Measurements from ENCODE around the gene KRT15.

The KRT15 gene

GRCh38 chr17:41518789-41519449, at the start of gene KRT15:
KRT15 (minus strand) TSS chr17:41518890; CDS start chr17:41518827, 63 bp downstream.
- no peak for DNase-seq (ENCODE audit: low read depth)

GRCh38 chr17:41567317-41567716, 48.6 kb upstream of the KRT15 start:
- DNase-seq (ENCODE audit: low read depth) = no peak

- DNase-seq (ENCODE audit: low read depth) = no peak
These were observed 46.6 kb upstream of the KRT15 start for GRCh38 chr17:41565338-41565737.

GRCh38 chr17:41563607-41564170, 45.0 kb upstream of the KRT15 start:
- DNase-seq (ENCODE audit: low read depth) = no peak

- DNase-seq (ENCODE audit: low read depth) = no peak
These were observed 42.9 kb upstream of the KRT15 start for GRCh38 chr17:41561554-41561953.

- DNase-seq (ENCODE audit: low read depth) = no peak
These were observed 40.9 kb upstream of the KRT15 start for GRCh38 chr17:41559548-41559947.

GRCh38 chr17:41556931-41557330, 38.2 kb upstream of the KRT15 start:
- no peak for DNase-seq (ENCODE audit: low read depth)

GRCh38 chr17:41556306-41556705, 37.6 kb upstream of the KRT15 start:
- DNase-seq (ENCODE audit: low read depth) = no peak

- no peak for DNase-seq (ENCODE audit: low read depth)
These were observed 36.6 kb upstream of the KRT15 start for GRCh38 chr17:41555105-41555887.

- no peak for DNase-seq (ENCODE audit: low read depth)
These were observed 35.4 kb upstream of the KRT15 start for GRCh38 chr17:41553987-41554680.

GRCh38 chr17:41553176-41553575, 34.5 kb upstream of the KRT15 start:
- DNase-seq (ENCODE audit: low read depth) = no peak

GRCh38 chr17:41552455-41552854, 33.8 kb upstream of the KRT15 start:
- no peak for DNase-seq (ENCODE audit: low read depth)

- no peak for DNase-seq (ENCODE audit: low read depth)
These were observed 32.7 kb upstream of the KRT15 start for GRCh38 chr17:41551365-41551764.

- no peak for DNase-seq (ENCODE audit: low read depth)
These were observed 30.9 kb upstream of the KRT15 start for GRCh38 chr17:41549596-41550039.

GRCh38 chr17:41548844-41549595, 30.3 kb upstream of the KRT15 start:
- DNase-seq (ENCODE audit: low read depth) = peak; percentile 59

- peak; percentile 41 for DNase-seq (ENCODE audit: low read depth)
These were observed 29.5 kb upstream of the KRT15 start for GRCh38 chr17:41547921-41548843.

- no peak for DNase-seq (ENCODE audit: low read depth)
These were observed 28.7 kb upstream of the KRT15 start for GRCh38 chr17:41547378-41547841.

GRCh38 chr17:41546819-41547218, 28.1 kb upstream of the KRT15 start:
- no peak for DNase-seq (ENCODE audit: low read depth)

GRCh38 chr17:41545829-41546410, 27.2 kb upstream of the KRT15 start:
- no peak for DNase-seq (ENCODE audit: low read depth)

- no peak for DNase-seq (ENCODE audit: low read depth)
These were observed 26.2 kb upstream of the KRT15 start for GRCh38 chr17:41544935-41545334.
